Fibroblast of pulmonary artery (primary cell): ENCODE measurements around the gene HCAR2.
"Not testable (repeated sequence)": the region's sequence is repeated elsewhere in the genome, so short reads cannot be mapped to it uniquely, and the experiment has no call there.

Experiments
- DNase-seq: peaks from one replicate; pipeline ENCODE4 v3.0.0-alpha.2; 2010; ENCODE audit warnings: low read depth
- H3K4me3 ChIP-seq: replicated peaks from 2 replicates; pipeline ENCODE4 v1.5.1; 2011; ENCODE audit warnings: low read depth, mild to moderate bottlenecking, control low read depth, low read length, moderate library complexity
- TF ChIP-seq, protein P1 (sequence below): IDR thresholded peaks from 2 replicates; pipeline ENCODE4 v1.5.1; 2011; ENCODE audit warnings: mild to moderate bottlenecking, control low read depth, low read length, inconsistent platforms; ENCODE audit errors: missing control alignments

The HCAR2 gene

DNA sequence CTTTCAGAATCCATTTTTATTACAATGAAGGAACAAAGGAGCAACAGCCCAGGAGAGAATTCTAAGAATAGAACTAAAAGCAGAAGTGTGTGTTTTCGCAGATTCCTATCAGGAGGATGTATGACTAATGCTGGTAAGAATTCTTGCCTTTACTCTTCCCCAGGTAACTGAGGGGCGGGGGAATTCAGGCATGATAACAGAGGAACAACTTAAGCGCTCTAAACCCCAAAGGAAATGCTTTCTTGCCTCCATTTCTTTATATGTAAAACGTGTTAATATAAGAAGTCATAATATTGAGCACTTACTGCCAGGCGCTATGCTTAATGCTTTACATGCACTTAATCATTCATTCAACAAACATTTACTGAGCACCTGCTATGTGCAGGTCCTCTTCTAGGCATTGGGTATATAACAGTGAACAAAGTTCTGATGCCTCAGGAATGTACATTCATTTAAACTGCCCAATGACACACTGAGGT, 23.0 kb upstream of the HCAR2 start:
- no peak overlapping the region for H3K4me3 ChIP-seq
- no peak for DNase-seq
- TF ChIP-seq, protein P1, sequence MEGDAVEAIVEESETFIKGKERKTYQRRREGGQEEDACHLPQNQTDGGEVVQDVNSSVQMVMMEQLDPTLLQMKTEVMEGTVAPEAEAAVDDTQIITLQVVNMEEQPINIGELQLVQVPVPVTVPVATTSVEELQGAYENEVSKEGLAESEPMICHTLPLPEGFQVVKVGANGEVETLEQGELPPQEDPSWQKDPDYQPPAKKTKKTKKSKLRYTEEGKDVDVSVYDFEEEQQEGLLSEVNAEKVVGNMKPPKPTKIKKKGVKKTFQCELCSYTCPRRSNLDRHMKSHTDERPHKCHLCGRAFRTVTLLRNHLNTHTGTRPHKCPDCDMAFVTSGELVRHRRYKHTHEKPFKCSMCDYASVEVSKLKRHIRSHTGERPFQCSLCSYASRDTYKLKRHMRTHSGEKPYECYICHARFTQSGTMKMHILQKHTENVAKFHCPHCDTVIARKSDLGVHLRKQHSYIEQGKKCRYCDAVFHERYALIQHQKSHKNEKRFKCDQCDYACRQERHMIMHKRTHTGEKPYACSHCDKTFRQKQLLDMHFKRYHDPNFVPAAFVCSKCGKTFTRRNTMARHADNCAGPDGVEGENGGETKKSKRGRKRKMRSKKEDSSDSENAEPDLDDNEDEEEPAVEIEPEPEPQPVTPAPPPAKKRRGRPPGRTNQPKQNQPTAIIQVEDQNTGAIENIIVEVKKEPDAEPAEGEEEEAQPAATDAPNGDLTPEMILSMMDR: no peak

DNA sequence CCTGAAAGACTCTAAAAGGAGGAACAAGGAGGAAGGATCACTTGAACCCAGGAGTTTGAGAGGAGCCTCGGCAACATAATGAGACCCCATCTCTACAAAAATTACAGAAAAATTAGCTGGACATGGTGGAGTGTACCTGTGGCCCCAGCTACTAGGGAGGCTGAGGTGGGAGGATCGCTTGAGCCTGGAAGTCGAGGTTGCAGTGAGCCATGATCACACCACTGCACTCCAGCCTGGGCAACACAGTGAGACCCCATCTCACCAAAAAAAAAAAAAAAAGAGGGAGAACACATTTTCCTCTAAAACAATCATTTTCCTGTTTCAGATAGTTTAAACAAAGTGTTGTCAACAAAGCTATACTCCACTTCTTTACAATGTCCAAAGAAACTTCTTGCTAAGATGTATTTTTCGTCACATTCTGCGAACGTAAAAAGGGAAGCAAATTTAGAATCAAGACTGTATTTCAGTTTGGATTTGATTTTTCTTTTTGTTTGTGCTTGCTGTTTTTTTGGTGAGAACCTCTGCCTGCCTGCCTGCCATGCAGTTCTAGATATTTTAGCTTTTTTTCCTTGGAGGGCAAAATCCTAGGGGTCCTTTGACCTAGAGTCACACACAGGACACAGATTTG, 22.4 kb upstream of the HCAR2 start:
- H3K4me3 ChIP-seq: no peak overlapping the region
- DNase-seq: no peak
- TF ChIP-seq, protein P1: no peak

DNA sequence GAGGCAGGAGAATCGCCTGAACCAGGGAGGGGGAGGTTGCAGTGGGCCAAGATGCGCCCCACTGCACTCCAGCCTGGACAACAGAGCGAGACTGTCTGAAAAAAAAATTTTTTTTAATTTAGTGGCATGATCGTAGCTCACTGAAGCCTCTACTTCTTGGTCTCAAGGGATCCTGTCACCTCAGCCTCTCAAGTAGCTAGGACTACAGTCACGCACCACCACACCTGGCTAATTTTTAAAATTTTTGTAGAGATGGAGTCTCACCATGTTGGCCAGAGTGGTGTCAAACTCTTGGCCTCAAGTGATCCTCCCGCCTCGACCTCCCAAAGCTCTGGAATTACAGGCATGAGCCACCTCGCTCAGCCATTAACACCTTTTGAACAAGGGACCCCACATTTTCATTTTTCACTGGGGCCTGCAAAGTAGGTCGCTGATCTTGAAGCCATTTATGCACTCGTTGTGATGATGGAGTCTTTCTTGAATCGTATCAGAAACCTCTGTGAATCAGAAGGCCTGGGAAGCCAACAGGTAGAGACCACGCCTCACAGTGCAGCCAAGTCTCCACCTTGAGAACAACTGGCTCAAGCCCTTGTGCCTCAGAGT, 21.6 kb upstream of the HCAR2 start:
- H3K4me3 ChIP-seq: no peak overlapping the region
- TF ChIP-seq, protein P1: no peak
- DNase-seq: no peak

DNA sequence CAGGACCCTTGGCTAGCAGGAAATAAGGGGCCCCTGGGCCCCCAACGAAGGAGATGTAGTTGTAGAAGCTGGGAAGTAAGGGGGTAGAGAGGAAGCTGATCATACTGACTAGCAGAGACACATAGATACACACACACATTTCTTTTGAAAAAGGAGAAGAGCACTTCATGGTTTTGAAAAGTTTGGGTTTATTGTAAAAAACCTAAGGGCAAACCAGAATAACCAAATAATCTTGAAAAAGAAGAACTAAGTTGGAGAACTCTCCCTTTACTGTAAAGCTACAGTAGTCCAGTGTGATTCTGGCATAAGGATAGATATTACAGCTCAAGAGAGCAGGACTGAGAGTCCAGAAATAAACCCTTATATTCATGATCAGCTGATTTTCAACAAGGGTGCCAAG, 19.2 kb upstream of the HCAR2 start:
- no peak overlapping the region for H3K4me3 ChIP-seq
- no peak for DNase-seq
- TF ChIP-seq, protein P1: no peak

DNA sequence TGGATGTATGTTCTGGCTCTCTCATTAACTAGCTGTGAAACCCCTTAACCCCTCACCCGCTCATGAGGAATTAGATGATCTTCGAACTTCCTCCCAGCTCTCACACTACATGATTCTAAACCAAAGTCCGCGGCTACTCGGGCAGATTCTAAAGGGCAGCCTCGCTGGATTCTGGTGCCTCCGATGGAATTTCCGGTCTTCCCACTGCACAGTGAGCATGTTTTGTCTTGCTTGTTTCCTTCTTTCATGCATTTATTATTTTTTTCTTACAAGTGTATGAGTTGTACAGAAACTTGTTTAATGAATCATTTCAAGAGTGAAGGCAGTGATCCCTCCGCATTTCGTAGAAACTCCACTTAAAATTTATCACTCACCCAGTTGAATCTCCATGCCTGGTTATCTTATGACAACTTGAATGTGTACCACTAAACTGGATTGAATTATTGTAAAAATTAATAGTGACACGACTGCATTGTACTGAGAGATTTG, 17.9 kb upstream of the HCAR2 start:
- no peak overlapping the region for H3K4me3 ChIP-seq
- peak; percentile 3 for DNase-seq
- TF ChIP-seq, protein P1: no peak

DNA sequence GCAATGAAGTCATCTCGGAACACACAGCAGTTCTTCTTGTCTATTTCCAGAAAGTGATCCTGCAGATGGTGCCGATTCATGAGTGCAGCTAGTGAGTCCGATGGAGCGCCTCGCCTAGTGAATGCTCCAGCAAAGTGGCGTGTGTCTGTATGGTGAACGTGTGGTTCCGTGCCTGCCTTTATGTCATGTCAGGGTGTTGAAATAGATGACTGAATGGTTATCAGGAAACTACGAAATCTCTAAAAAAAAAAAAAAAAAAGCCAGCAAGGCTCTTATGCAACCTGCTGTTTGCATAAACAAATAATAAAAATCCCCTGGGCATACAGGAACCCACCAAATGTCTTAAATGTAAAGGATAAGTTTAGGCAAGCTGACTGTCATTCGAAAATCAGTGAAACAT, 13.5 kb upstream of the HCAR2 start, which contains the start of gene HCAR3:
HCAR3 (minus strand) TSS at position 154 of the 400 bp plus-strand sequence; CDS start at position 80, 74 bp downstream.
- not testable (repeated sequence) for DNase-seq, H3K4me3 ChIP-seq

DNA sequence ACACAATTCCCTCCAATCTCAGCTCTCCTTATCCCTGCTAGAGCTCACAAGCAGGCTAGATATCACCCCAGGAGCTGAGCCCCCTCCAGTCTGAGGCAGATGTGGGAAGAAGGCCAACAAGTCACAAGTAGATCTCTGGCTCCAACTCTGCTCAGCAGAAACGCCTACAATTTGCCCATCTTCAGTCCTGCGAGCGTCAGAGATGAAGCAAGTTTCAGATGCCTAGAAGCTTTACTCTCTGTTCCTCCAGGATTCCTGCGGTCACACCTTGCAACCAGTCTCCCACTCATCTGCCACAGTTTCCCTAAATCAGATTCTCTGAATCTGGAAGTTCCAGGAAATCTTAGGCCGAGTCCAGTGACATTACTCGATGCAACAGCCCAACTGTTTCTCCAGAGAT, 12.1 kb upstream of the HCAR2 start:
- not testable (repeated sequence) for H3K4me3 ChIP-seq
- DNase-seq: peak; percentile 6

DNA sequence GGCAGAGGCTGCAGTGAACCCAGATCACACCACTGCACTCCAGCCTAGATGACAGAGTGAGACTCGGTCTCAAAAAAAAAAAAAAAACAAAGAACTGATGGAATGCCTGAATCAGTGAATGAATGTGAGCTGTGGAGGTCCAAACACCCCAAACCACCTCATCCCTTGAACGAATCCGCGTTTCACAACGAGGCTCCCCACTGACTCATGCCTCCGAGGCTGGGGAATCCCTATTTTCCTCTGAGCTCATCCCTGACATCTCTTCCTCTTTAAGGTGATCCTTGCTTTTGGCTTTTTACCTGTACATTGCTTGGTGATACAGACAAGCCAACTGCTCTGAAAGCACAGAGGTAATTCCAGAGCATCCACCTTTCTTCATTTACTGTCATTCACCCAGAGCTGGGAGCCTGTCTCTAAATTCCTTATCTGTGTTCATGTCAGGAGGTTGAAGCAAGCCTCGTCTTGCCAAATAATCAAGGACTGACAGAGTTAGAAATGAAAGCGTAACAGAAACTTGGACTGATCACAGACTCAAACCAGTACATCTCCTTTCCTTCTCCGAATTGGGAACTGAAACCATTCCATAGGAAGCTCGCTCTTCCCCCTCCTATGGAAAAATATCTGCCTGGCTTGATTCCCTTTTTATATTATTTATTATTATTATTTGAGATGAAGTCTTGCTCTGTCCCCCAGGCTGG, 10.5 kb upstream of the HCAR2 start:
- DNase-seq, H3K4me3 ChIP-seq: not testable (repeated sequence)

DNA sequence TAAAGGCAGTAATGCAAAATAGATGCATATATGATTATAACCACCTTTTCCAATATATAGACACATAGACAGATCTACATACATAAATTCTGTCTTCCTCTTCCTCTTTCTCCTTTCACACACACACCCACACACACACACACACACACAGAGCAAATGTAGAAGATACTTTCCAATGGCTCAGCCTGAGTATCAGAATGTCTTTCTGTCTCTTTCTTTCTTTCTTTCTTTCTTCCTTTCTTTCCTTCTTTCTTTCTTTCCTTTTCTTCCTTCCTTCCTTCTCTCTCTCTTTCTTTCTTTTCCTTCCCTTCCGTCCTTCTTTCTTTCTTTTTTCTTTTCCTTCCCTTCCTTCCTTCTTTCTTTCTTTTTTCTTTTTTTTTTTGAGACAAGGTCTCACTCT, 8.1 kb upstream of the HCAR2 start:
- DNase-seq, H3K4me3 ChIP-seq: not testable (repeated sequence)

DNA sequence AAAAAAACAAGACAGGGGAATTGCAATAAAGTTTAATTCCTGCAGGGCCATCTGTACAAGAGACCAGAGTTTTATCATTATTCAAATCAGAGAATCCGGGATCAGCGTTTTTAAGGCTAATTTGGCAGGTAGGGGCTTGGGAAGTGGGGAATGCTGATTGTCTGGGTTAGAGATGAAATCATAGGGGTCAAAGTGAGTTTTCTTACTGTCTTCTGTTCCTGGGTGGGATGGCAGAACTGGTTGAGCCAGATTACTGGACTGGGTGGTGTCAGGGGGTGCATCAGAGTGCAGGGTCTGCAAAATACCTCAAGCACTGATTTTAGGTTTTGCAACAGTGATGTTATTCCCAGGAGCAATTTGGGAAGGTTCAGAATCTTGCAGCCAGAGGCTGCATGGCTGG, 7.2 kb upstream of the HCAR2 start:
- not testable (repeated sequence) for H3K4me3 ChIP-seq, DNase-seq

DNA sequence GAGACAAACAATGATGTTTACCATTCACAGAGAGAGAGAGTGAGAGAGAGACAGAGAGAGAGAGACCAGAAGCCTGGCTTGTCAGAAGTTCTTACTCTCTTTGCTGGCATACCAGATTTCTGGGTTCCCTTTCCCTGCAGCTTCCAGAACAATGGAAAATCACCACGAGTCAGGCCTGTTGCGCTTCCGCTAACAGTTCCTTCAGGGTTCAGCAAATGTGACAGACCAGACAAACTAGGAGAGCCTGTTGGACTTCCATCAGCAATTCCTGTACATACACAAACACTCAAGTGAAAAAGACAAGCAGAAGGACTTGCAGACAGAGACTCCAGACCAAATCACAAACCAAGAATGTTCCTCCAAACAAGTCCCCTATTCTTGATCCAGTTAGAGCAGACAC, 6.1 kb upstream of the HCAR2 start:
- not testable (repeated sequence) for H3K4me3 ChIP-seq, DNase-seq

DNA sequence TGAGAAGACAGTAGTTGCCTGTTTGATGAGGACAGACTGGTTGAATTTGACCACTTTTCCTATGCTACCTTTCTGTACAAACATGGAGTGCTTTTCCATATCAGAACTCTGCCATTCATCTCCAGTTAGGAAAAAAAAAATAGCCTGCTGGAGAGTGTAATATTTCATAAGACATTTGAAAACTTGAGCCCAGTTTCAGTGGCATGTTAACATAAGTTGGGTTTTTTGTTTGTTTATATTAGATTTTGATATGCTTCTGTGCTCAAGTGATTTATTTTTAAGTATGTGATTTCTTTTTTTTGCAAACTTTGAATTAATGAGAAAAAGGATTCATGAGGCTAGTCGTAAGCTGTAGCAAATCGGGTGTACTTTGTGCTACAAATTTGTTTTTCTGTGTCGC, 684 bp upstream of the HCAR2 start:
- H3K4me3 ChIP-seq, DNase-seq: not testable (repeated sequence)
